Activated CD8-positive, alpha-beta memory T cell treated with anti-CD3 and anti-CD28 coated beads for 4 hours (primary cell): ENCODE results near the gene SFMBT2.
"Not testable (repeated sequence)": the region's sequence is repeated elsewhere in the genome, so short reads cannot be mapped to it uniquely, and the experiment has no call there.

ENCODE experiments used
- DNase-seq, 2 donors: peaks; one replicate each; pipeline ENCODE4 v3.0.0-alpha.2; 2020; ENCODE audit warnings: low read depth in 2 of 2

The SFMBT2 gene

GRCh38 chr10:7184660-7185366 lies 226.0 kb downstream of the SFMBT2 start:
- DNase-seq: no peak

- DNase-seq: not testable (repeated sequence)
Observed at GRCh38 chr10:7184116-7184515, 226.7 kb downstream of the SFMBT2 start.

- not testable (repeated sequence) for DNase-seq
Observed at GRCh38 chr10:7182327-7182726, 228.5 kb downstream of the SFMBT2 start.

- no peak for DNase-seq
Observed at GRCh38 chr10:7181420-7181819, 229.4 kb downstream of the SFMBT2 start.

GRCh38 chr10:7179536-7179935 lies 231.3 kb downstream of the SFMBT2 start:
- DNase-seq: no peak

- no peak for DNase-seq
Observed at GRCh38 chr10:7173948-7174347, 236.9 kb downstream of the SFMBT2 start.

- DNase-seq: no peak
Observed at GRCh38 chr10:7171825-7172224, 239.0 kb downstream of the SFMBT2 start.

- no peak for DNase-seq
Observed at GRCh38 chr10:7170626-7171322, 240.1 kb downstream of the SFMBT2 start.

- DNase-seq: no peak
Observed at GRCh38 chr10:7168414-7168813, 242.4 kb downstream of the SFMBT2 start.

GRCh38 chr10:7165500-7166177 lies 245.2 kb downstream of the SFMBT2 start:
- no peak for DNase-seq

- DNase-seq: no peak
Observed at GRCh38 chr10:7164955-7165354, 245.9 kb downstream of the SFMBT2 start.

GRCh38 chr10:7162331-7162730 lies 248.5 kb downstream of the SFMBT2 start:
- DNase-seq: no peak

- DNase-seq: no peak
Observed at GRCh38 chr10:7161484-7162250, 249.2 kb downstream of the SFMBT2 start.

- DNase-seq: no peak
Observed at GRCh38 chr10:7159928-7160327, 250.9 kb downstream of the SFMBT2 start.

GRCh38 chr10:7159517-7159916 lies 251.3 kb downstream of the SFMBT2 start:
- no peak for DNase-seq

- no peak for DNase-seq
Observed at GRCh38 chr10:7157091-7157490, 253.7 kb downstream of the SFMBT2 start.

- no peak for DNase-seq
Observed at GRCh38 chr10:7153750-7154149, 257.1 kb downstream of the SFMBT2 start.

- no peak for DNase-seq
Observed at GRCh38 chr10:7152982-7153381, 257.9 kb downstream of the SFMBT2 start.

- DNase-seq: no peak
Observed at GRCh38 chr10:7152341-7152740, 258.5 kb downstream of the SFMBT2 start.

GRCh38 chr10:7151538-7151937 lies 259.3 kb downstream of the SFMBT2 start:
- no peak for DNase-seq

GRCh38 chr10:7150349-7150748 lies 260.5 kb downstream of the SFMBT2 start:
- DNase-seq: no peak

GRCh38 chr10:7146189-7146588 lies 264.6 kb downstream of the SFMBT2 start:
- DNase-seq: no peak
